Measurements from ENCODE around the gene TEX14.

Gene TEX14, protein sequence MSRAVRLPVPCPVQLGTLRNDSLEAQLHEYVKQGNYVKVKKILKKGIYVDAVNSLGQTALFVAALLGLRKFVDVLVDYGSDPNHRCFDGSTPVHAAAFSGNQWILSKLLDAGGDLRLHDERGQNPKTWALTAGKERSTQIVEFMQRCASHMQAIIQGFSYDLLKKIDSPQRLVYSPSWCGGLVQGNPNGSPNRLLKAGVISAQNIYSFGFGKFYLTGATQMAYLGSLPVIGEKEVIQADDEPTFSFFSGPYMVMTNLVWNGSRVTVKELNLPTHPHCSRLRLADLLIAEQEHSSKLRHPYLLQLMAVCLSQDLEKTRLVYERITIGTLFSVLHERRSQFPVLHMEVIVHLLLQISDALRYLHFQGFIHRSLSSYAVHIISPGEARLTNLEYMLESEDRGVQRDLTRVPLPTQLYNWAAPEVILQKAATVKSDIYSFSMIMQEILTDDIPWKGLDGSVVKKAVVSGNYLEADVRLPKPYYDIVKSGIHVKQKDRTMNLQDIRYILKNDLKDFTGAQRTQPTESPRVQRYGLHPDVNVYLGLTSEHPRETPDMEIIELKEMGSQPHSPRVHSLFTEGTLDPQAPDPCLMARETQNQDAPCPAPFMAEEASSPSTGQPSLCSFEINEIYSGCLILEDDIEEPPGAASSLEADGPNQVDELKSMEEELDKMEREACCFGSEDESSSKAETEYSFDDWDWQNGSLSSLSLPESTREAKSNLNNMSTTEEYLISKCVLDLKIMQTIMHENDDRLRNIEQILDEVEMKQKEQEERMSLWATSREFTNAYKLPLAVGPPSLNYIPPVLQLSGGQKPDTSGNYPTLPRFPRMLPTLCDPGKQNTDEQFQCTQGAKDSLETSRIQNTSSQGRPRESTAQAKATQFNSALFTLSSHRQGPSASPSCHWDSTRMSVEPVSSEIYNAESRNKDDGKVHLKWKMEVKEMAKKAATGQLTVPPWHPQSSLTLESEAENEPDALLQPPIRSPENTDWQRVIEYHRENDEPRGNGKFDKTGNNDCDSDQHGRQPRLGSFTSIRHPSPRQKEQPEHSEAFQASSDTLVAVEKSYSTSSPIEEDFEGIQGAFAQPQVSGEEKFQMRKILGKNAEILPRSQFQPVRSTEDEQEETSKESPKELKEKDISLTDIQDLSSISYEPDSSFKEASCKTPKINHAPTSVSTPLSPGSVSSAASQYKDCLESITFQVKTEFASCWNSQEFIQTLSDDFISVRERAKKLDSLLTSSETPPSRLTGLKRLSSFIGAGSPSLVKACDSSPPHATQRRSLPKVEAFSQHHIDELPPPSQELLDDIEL (N-terminal part only)

GRCh38 chr17:58691701-58692238, at the start of gene TEX14:
TSS of gene TEX14 (minus strand) at chr17:58692045. CDS start at chr17:58652001, 40,044 bp downstream.
- no peak for DNase-seq (ENCODE audit: extremely low read depth in 1 of 2, low read depth in 1 of 2)

- no peak for DNase-seq (ENCODE audit: extremely low read depth in 1 of 2, low read depth in 1 of 2)
Observed at GRCh38 chr17:58741121-58741625, 49.3 kb upstream of the TEX14 start.

DNA sequence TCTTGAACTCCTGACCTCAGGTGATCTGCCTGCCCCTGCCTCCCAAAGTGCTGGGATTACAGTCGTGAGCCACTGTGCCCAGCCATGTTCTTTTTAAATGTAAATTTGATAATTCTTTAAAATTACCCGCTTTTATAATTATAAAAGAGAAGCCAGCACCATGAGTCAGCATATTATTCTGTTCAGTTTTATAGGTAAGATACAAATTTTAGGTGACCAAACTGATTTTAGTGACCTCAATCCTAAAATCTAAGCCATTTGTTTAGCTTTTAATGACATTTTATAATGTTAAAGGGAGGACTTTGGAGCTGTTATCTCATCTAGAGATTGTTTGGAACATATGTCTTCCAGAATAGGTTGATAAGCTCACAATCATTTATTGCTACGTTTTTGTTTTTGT, 43.0 kb upstream of the TEX14 start:
- DNase-seq (ENCODE audit: extremely low read depth in 1 of 2, low read depth in 1 of 2) = no peak

GRCh38 chr17:58734040-58734439, 42.2 kb upstream of the TEX14 start:
- no peak for DNase-seq (ENCODE audit: extremely low read depth in 1 of 2, low read depth in 1 of 2)

DNA sequence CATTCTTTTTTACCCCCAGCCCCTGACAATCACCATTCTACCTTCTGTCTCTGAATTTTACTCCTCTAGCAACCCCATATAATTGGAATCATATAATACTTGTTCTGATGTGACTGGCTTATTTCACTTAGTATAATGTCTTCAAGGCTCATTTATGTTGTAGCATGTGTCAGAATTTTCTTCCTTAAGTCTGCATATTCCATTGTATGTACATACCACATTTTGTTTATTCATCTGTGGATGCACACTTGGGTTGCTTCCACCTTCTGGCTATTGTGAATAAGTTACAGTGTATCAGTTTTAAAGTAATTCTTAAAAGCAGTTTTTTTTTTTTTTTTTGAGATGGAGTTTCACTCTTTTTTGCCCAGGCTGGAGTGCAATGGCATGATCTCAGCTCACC, 39.1 kb upstream of the TEX14 start:
- DNase-seq (ENCODE audit: extremely low read depth in 1 of 2, low read depth in 1 of 2) = no peak

DNA sequence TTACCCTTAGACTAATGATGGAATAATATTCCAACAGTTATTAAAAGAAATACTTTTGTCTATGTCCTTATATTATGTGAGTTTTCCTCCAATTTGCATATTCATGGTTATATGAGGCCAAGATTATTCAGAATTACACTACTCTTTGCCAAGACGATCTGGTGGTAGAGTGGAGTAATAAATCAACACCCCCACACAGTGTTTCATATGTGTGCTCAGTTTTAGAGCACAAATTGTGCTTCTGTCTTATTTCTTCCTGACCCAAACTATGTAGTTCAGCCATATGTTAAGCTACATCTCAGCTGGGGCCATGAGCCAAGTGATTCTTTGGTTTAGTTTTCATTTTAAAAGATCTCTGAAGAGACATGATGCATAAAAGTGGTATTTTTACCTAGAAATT, 37.0 kb upstream of the TEX14 start:
- DNase-seq (ENCODE audit: extremely low read depth in 1 of 2, low read depth in 1 of 2) = no peak

DNA sequence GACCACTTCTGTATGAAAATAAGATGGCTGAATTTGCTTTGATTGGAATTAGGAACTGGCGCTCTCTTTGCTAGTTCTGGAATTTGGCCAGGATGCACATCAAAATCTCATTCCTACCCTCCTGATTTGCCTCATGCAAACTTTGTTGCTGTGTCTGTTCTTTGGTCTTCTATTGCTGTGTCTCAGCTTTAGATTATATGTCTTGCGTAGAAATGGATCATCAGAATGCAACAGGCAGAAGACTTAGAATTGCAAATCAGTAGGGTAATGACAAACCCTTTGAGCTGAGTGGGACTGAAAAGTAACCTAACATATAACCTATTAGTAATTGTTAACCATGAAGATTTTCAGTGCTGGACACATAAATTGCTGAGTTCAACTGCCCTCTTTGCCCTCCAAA, 30.9 kb upstream of the TEX14 start:
- DNase-seq (ENCODE audit: extremely low read depth in 1 of 2, low read depth in 1 of 2) = no peak

DNA sequence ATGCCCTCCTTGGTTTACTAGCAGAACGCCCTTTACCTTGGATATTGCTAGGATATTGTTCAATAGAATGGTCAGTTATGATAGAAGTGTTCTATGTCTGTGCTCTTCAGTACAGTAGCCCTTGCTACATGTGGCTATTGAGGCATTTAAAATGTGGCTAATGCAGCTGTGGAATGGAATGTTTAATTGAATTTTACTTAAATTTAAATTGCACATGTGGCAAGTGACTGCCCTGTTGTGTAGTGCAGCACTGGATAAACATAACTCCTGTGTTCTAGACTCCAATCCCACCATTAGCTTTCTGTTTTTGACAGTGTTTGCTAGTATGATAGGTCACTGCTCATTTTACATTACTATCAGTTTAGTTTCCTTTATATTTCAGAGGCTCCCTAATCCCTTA, 30.4 kb upstream of the TEX14 start:
- no peak for DNase-seq (ENCODE audit: extremely low read depth in 1 of 2, low read depth in 1 of 2)

- DNase-seq (ENCODE audit: extremely low read depth in 1 of 2, low read depth in 1 of 2) = no peak
Observed at GRCh38 chr17:58710948-58711552, 19.2 kb upstream of the TEX14 start.

- DNase-seq (ENCODE audit: extremely low read depth in 1 of 2, low read depth in 1 of 2) = no peak
Observed at GRCh38 chr17:58706351-58707140, 14.7 kb upstream of the TEX14 start.

DNA sequence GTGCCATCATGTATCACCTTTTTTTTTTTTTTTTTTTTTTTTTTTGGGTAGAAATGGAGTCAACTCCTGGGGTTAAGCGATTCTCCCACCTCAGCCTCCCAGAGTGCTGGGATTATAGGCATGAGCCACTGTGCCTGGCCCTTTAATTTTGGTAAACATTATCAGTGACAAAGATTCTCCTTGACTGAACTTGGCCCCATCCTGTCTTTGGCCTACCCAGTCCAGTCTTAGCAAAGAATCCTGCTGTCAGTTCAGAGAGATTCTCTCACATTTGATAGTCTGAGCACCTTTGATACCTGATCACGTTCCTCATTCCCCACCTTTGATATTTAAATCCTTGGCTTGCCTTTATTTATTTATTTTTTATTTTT, 12.1 kb upstream of the TEX14 start:
- no peak for DNase-seq (ENCODE audit: extremely low read depth in 1 of 2, low read depth in 1 of 2)

DNA sequence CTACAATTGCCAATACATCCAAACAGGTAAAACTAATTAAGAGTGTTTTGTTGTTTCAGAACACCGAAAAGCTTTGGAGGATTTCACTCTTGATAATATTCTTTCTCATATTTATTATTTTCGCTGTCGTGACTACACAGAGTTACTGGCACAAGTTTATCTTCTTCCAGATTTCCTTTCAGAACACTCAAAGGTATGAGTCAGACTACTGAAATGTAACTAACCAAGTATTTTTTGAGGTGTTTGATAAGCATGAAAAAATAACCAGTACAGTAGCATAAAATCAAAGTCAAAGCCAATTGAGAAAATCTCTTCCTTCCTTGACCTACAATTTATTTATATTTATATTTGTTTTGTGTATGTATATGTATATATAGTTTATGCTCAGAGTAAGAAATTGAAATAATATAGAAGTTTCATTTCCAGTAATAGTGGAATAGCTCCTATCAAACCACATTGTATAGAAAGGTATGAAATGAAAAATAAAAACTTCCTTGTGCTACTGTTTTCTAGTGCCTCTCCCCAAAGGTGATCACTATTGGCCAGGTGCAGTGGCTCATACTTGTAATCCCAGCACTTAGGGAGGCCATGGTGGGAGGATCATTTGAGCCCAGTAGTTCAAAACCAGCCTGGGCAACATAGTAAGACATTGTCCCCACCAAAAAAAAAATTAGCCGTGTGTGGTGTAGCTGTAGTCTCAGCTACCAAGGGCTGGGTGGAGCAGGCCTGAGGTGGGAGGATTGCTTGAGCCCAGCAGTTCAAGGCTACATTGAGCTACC, 11.5 kb upstream of the TEX14 start:
- no peak for DNase-seq (ENCODE audit: extremely low read depth in 1 of 2, low read depth in 1 of 2)

- DNase-seq (ENCODE audit: extremely low read depth in 1 of 2, low read depth in 1 of 2) = no peak
Observed at GRCh38 chr17:58702708-58703107, 10.9 kb upstream of the TEX14 start.

GRCh38 chr17:58702045-58702476, 10.2 kb upstream of the TEX14 start:
- DNase-seq (ENCODE audit: extremely low read depth in 1 of 2, low read depth in 1 of 2) = no peak

DNA sequence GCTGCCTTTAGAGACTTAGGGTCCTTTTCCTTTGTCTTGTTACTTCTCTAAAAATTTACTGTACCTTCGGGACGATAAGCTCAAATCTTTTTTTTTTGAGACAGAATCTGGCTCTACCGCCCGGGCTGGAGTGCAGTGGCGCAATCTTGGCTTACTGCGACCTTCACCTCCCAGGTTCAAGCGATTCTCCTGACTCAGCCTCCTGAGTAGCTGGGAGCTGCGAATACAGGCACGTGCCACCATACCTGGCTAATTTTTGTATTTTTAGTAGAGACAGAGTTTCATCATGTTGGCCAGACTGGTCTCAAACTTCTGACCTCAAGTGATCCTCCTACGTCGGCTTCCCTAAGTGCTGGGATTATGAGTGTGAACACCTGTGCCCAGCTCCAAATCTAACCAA, 7.9 kb upstream of the TEX14 start:
- DNase-seq (ENCODE audit: extremely low read depth in 1 of 2, low read depth in 1 of 2) = no peak

DNA sequence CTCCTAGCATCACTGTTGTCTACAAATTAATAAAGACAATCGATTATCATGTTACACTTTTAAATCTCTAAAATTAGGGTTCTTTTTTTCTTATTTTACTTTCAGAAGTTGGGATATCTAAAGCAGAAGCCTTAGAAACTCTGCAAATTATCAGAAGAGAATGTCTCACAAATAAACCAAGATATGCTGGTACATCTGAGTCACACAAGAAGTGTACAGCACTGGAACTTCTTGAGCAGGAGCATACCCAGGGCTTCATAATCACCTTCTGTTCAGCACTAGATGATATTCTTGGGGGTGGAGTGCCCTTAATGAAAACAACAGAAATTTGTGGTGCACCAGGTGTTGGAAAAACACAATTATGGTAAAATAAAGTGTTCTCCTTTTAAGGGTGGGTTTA, 3.0 kb upstream of the TEX14 start:
- no peak for DNase-seq (ENCODE audit: extremely low read depth in 1 of 2, low read depth in 1 of 2)

- no peak for DNase-seq (ENCODE audit: extremely low read depth in 1 of 2, low read depth in 1 of 2)
Observed at GRCh38 chr17:58694302-58694701, 2.5 kb upstream of the TEX14 start.

DNA sequence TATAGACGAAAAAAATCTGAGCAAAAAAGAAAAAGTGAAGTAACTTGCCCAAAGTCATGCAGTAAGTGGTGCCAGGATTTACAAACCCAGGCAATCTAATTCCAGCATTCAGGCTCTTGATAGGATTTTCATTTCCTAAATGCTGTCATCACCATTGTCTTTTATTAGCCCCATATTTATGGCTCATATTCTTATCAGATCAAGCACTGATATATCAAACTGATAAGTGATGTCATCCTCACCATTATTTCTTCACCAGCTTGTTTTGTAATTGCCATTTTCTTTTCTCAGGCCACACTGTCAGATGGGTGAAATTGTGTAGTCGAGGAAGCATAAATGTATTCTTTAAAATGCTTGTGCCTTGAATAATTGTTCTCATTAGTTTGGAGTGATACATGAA, 1.9 kb upstream of the TEX14 start:
- no peak for DNase-seq (ENCODE audit: extremely low read depth in 1 of 2, low read depth in 1 of 2)

GRCh38 chr17:58693208-58693607, 1.4 kb upstream of the TEX14 start:
- DNase-seq (ENCODE audit: extremely low read depth in 1 of 2, low read depth in 1 of 2) = no peak

All from stimulated activated CD8-positive, alpha-beta memory T cell treated with anti-CD3 and anti-CD28 coated beads, Interleukin-7, amount 100 ng/mL, for 48 hours (primary cell).